SK-N-SH (cell line): ENCODE results near the gene UBD. TPM values are rescaled to one million over a fixed set of nuclear protein-coding genes. Genes with fewer than 3 reads are reported as not detected.

Source experiments
- CTCF ChIA-PET: fragments of 300-600, 350-600 bp; formaldehyde crosslinking; extraction: SDS; loops from one replicate; lab custom pipeline; 2021; lab: Yijun Ruan, JAX
- POLR2A ChIA-PET: fragments of 350-600 bp; sonication (Branson Sonifier 250); formaldehyde crosslinking; extraction: SDS; loops from one replicate; lab custom pipeline; 2020; ENCODE audit warnings: antibody characterized with exemption, inconsistent platforms; lab: Yijun Ruan, JAX
- DNase-seq: peaks from one replicate; pipeline ENCODE4 v3.0.0; 2012
- H2AFZ ChIP-seq: fragments of 200-600 bp; sonication (generic); 2 replicates; pipeline ENCODE4 v1.8.1; 2016; ENCODE audit warnings: antibody characterized with exemption, mild to moderate bottlenecking, low read depth
- H3F3A ChIP-seq: fragments of 200-600 bp; sonication (generic); replicated peaks from 2 replicates; pipeline ENCODE3; 2016; ENCODE audit warnings: antibody characterized with exemption, mild to moderate bottlenecking; ENCODE audit not compliant: insufficient read depth
- H3K27ac ChIP-seq, 2 experiments: fragments of 200-500 bp in 1 of 2; fragments of 200-600 bp in 1 of 2; sonication (Bioruptor generic) in 1 of 2; sonication (generic), shearing (Covaris generic) in 1 of 2; 2 replicates each; pipeline versions ENCODE4 v1.5.1 to v1.6.1; 2014 to 2016; ENCODE audit warnings: low read depth in 2 of 2, inconsistent platforms in 1 of 2, low read length in 1 of 2, mild to moderate bottlenecking in 1 of 2, mixed read lengths in 1 of 2
- H3K27me3 ChIP-seq: fragments of 200-600 bp; sonication (generic), shearing (Covaris generic); 2 replicates; pipeline ENCODE4 v1.6.1; 2016; ENCODE audit warnings: mixed run types; ENCODE audit not compliant: insufficient read depth
- H3K36me3 ChIP-seq, 2 experiments: fragments of 200-500 bp in 1 of 2; fragments of 200-600 bp in 1 of 2; sonication (Bioruptor generic) in 1 of 2; sonication (generic) in 1 of 2; replicated peaks in 1 of 2; 2 replicates each; pipeline versions ENCODE3 to v1.5.1; 2014 to 2016; ENCODE audit warnings: low read length in 1 of 2, mild to moderate bottlenecking in 1 of 2; ENCODE audit not compliant: insufficient read depth in 2 of 2, control insufficient read depth in 1 of 2
- H3K4me1 ChIP-seq, 2 experiments: fragments of 200-500 bp in 1 of 2; fragments of 200-600 bp in 1 of 2; sonication (Bioruptor generic) in 1 of 2; sonication (generic), shearing (Covaris generic) in 1 of 2; 2 replicates each; pipeline versions ENCODE4 v1.5.1 to v1.6.1; 2014 to 2016; ENCODE audit warnings: low read depth in 1 of 2, low read length in 1 of 2, mixed run types in 1 of 2; ENCODE audit not compliant: insufficient read depth in 2 of 2, control insufficient read depth in 1 of 2
- H3K4me2 ChIP-seq: fragments of 200-600 bp; sonication (generic), shearing (Covaris generic); 2 replicates; pipeline ENCODE4 v1.6.1; 2017; ENCODE audit warnings: mixed run types
- H3K4me3 ChIP-seq, 2 experiments: fragments of 200-500 bp in 1 of 2; fragments of 200-600 bp in 1 of 2; sonication (Bioruptor generic) in 1 of 2; sonication (generic), shearing (Covaris generic) in 1 of 2; 2 replicates each; pipeline versions ENCODE4 v1.5.1 to v1.8.1; 2014 to 2016; ENCODE audit warnings: low read depth in 2 of 2, inconsistent platforms in 1 of 2, low read length in 1 of 2, mild to moderate bottlenecking in 1 of 2, mixed read lengths in 1 of 2, moderate library complexity in 1 of 2
- H3K79me2 ChIP-seq: fragments of 200-600 bp; sonication (generic); 2 replicates; pipeline ENCODE4 v1.8.1; 2017; ENCODE audit warnings: mild to moderate bottlenecking; ENCODE audit not compliant: insufficient read depth
- H3K9ac ChIP-seq: fragments of 200-600 bp; sonication (generic); 2 replicates; pipeline ENCODE4 v1.6.1; 2017; ENCODE audit warnings: mixed run types
- H3K9me2 ChIP-seq: fragments of 200-600 bp; sonication (generic); 2 replicates; pipeline ENCODE4 v1.6.1; 2017; ENCODE audit warnings: mixed run types
- H3K9me3 ChIP-seq: fragments of 200-600 bp; sonication (generic); 2 replicates; pipeline ENCODE4 v1.6.1; 2017; ENCODE audit warnings: mixed run types, mild to moderate bottlenecking, moderate library complexity
- H4K20me1 ChIP-seq: fragments of 200-600 bp; sonication (generic); 2 replicates; pipeline ENCODE4 v1.6.1; 2017; ENCODE audit warnings: mild to moderate bottlenecking, mixed run types; ENCODE audit not compliant: insufficient read depth
- ELF1 ChIP-seq: IDR thresholded peaks from 2 replicates; pipeline ENCODE4 v1.4.0; 2012
- EP300 ChIP-seq, 2 experiments: IDR thresholded peaks; 2 replicates each; pipeline versions ENCODE4 v1.4.0 to v1.6.1; 2012; ENCODE audit warnings: borderline replicate concordance in 1 of 2, low read depth in 1 of 2, low read length in 1 of 2
- EZH2phosphoT487 ChIP-seq: fragments of 200-600 bp; sonication (generic); IDR thresholded peaks from 2 replicates; pipeline ENCODE4 v1.6.1; 2017; ENCODE audit warnings: low read depth, mixed run types, mild to moderate bottlenecking, antibody characterized with exemption, moderate library complexity, borderline replicate concordance
- FOXJ3 ChIP-seq: sonication (generic); formaldehyde crosslinking; IDR thresholded peaks from 2 replicates; pipeline ENCODE4 v1.5.1; 2020; ENCODE audit warnings: mild to moderate bottlenecking, missing genetic modification reagents
- MAX ChIP-seq: IDR thresholded peaks from 2 replicates; pipeline ENCODE4 v1.4.0; 2012; ENCODE audit warnings: low read depth
- RCOR1 ChIP-seq: fragments of 150-350 bp; IDR thresholded peaks from 2 replicates; pipeline ENCODE4 v1.6.1; 2017; ENCODE audit warnings: antibody characterized with exemption, low read length
- WGBS: methylation state at CpG from one replicate; pipeline ENCODE4 v1.1.6; 2017; ENCODE audit warnings: low lambda C conversion rate; 5-methylcytosine and 5-hydroxymethylcytosine counted together
- polyA plus RNA-seq, 3 experiments: library from polyadenylated mRNA; depleted of rRNA; stranded (reverse); fragments of >200 nt; gene quantifications; 2 replicates each; pipeline ENCODE4 v1.2.3, GENCODE V29; 2012
- TF ChIP-seq, protein P1 (sequence below): IDR thresholded peaks from 2 replicates; pipeline ENCODE4; 2012
- TF ChIP-seq, protein P2 (sequence below): IDR thresholded peaks from 2 replicates; pipeline ENCODE4 v1.6.1; 2012; ENCODE audit warnings: mild to moderate bottlenecking, low read depth, low read length, moderate library complexity
- TF ChIP-seq, protein P3 (sequence below): fragments of 150-350 bp; IDR thresholded peaks from 2 replicates; pipeline ENCODE4 v1.6.1; 2017; ENCODE audit warnings: antibody characterized with exemption, low read length, low read depth, borderline replicate concordance

Gene UBD
- polyA plus RNA-seq, 1 of the 3 experiments (the other 2 are of a cell fraction), result not detected

DNA sequence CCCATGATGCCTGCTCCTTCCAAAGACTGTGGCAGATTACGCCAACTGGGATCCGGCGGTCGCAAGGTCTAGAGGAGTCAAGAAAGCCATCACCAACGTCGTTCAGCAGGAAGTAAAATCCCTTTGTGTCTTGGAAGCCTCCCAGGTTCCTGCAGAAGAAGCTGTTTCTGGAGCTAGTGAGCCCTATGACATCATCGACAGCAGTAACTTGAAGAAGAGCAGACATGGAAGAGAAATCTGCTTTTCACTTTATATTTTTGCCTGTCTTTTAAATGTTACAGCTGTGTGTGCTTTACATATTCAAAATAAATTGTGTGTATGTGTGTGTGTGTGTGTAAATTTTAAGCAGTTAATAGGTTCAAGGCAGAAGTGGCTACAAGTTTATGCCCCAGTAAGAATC is 18.0 kb upstream of the UBD start:
- H3K4me2 ChIP-seq, result no peak overlapping the region
- no peak overlapping the region for H3K4me3 ChIP-seq
- H3K4me1 ChIP-seq, result no peaks in the 10 kb centered on the region
- DNase-seq, result no peak
- H3K9me2 ChIP-seq, result no peaks in the 10 kb centered on the region
- H3K27me3 ChIP-seq, result peaks cover 14% of the 10 kb centered on the region; the same call in 1 of the 2 replicates
- TF ChIP-seq ELF1, result no peak
- no peak for TF ChIP-seq EZH2phosphoT487
- TF ChIP-seq, protein P1, sequence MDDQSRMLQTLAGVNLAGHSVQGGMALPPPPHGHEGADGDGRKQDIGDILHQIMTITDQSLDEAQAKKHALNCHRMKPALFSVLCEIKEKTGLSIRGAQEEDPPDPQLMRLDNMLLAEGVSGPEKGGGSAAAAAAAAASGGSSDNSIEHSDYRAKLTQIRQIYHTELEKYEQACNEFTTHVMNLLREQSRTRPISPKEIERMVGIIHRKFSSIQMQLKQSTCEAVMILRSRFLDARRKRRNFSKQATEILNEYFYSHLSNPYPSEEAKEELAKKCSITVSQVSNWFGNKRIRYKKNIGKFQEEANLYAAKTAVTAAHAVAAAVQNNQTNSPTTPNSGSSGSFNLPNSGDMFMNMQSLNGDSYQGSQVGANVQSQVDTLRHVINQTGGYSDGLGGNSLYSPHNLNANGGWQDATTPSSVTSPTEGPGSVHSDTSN, result no peak
- no peak for TF ChIP-seq RCOR1
- TF ChIP-seq, protein P2, sequence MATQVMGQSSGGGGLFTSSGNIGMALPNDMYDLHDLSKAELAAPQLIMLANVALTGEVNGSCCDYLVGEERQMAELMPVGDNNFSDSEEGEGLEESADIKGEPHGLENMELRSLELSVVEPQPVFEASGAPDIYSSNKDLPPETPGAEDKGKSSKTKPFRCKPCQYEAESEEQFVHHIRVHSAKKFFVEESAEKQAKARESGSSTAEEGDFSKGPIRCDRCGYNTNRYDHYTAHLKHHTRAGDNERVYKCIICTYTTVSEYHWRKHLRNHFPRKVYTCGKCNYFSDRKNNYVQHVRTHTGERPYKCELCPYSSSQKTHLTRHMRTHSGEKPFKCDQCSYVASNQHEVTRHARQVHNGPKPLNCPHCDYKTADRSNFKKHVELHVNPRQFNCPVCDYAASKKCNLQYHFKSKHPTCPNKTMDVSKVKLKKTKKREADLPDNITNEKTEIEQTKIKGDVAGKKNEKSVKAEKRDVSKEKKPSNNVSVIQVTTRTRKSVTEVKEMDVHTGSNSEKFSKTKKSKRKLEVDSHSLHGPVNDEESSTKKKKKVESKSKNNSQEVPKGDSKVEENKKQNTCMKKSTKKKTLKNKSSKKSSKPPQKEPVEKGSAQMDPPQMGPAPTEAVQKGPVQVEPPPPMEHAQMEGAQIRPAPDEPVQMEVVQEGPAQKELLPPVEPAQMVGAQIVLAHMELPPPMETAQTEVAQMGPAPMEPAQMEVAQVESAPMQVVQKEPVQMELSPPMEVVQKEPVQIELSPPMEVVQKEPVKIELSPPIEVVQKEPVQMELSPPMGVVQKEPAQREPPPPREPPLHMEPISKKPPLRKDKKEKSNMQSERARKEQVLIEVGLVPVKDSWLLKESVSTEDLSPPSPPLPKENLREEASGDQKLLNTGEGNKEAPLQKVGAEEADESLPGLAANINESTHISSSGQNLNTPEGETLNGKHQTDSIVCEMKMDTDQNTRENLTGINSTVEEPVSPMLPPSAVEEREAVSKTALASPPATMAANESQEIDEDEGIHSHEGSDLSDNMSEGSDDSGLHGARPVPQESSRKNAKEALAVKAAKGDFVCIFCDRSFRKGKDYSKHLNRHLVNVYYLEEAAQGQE, result no peak
- no peak for TF ChIP-seq EP300 (IDR thresholded peaks at IDR 0.05; ENCODE audit: borderline replicate concordance in 1 of 2, low read depth in 1 of 2, low read length in 1 of 2)
- no peaks in the 10 kb centered on the region for H3K36me3 ChIP-seq
- no peaks in the 10 kb centered on the region for H3K79me2 ChIP-seq
- no peaks in the 10 kb centered on the region for H3K9me3 ChIP-seq
- no peak overlapping the region for H3K27ac ChIP-seq
- CTCF ChIA-PET, result interaction anchor here (0.9 to 2.3 kb wide), 2 partner anchors 12 to 26 kb away, joined by 3 to 13 read pairs; no protein-coding TSS in a partner anchor
- H3K9ac ChIP-seq, result no peak overlapping the region
- WGBS, result 12% methylated on average over 7 of the region's 7 CpGs
- H2AFZ ChIP-seq, result no peak overlapping the region
- H3F3A ChIP-seq, result no peaks in the 10 kb centered on the region
- POLR2A ChIA-PET, result no interaction called here
- H4K20me1 ChIP-seq, result no peaks in the 10 kb centered on the region

DNA sequence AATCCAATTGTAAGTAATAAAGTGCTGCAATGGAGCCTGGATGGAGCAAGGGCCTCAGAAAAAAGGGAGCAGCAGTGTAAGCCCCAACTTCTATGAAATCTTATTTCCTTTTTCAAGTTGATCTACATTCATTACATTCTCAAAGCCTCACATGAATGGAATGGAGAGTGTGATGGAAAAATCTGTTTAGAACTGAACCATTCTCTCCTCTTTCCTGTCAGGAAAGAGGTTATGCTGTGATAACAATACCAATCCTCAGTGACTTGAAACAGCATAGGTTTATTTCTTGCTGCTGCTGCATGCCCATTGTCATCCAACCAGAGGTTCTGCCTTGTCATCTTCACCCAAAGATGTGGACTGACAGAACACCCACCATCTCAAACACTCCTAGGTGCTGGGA is 16.5 kb upstream of the UBD start:
- ChIA-PET POLR2A (no interaction called here), CTCF (no interaction called here)
- peaks cover 20% of the 10 kb centered on the region; the same call in 1 of the 2 replicates for H3K27me3 ChIP-seq

More for the DNA sequence above, 16.5 kb upstream of the UBD start:
- Histone ChIP-seq H3K4me1 (no peaks in the 10 kb centered on the region), H3K4me3 (no peak overlapping the region), H3K79me2 (no peaks in the 10 kb centered on the region), H3K27ac (no peak overlapping the region), H3K9ac (no peak overlapping the region), H4K20me1 (no peaks in the 10 kb centered on the region), H3K36me3 (no peaks in the 10 kb centered on the region), H3F3A (no peaks in the 10 kb centered on the region), H3K9me2 (no peaks in the 10 kb centered on the region), H3K9me3 (no peaks in the 10 kb centered on the region), H3K4me2 (no peak overlapping the region), H2AFZ (no peak overlapping the region)
- no peak for TF ChIP-seq FOXJ3
- TF ChIP-seq MAX, result no peak
- TF ChIP-seq, protein P3, sequence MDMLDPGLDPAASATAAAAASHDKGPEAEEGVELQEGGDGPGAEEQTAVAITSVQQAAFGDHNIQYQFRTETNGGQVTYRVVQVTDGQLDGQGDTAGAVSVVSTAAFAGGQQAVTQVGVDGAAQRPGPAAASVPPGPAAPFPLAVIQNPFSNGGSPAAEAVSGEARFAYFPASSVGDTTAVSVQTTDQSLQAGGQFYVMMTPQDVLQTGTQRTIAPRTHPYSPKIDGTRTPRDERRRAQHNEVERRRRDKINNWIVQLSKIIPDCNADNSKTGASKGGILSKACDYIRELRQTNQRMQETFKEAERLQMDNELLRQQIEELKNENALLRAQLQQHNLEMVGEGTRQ, result no peak
- no peak for DNase-seq
